BE2C (cell line): ENCODE measurements around the gene ABLIM2.

Experiments
- DNase-seq: peaks from one replicate; pipeline ENCODE4 v3.0.0-alpha.2; 2020
- H3K27me3 ChIP-seq: fragments of 250-450 bp; sonication (Bioruptor Pico); 2 replicates; pipeline ENCODE4 v1.5.1; 2020; ENCODE audit warnings: mild to moderate bottlenecking
- H3K36me3 ChIP-seq: fragments of 250-450 bp; sonication (Bioruptor Pico); 2 replicates; pipeline ENCODE4 v1.5.1; 2020; ENCODE audit warnings: mild to moderate bottlenecking
- H3K4me1 ChIP-seq: fragments of 250-450 bp; sonication (Bioruptor Pico); 2 replicates; pipeline ENCODE4 v1.5.1; 2020
- H3K4me3 ChIP-seq: 2 replicates; pipeline ENCODE4 v1.5.1; 2011; ENCODE audit warnings: low read depth, low read length
- H3K9me3 ChIP-seq: fragments of 250-450 bp; sonication (Bioruptor Pico); 2 replicates; pipeline ENCODE4 v1.5.1; 2020
- CTCF ChIP-seq: IDR thresholded peaks from 2 replicates; pipeline ENCODE4 v1.5.1; 2012; ENCODE audit warnings: mild to moderate bottlenecking, low read depth, low read length

ABLIM2 gene

GRCh38 chr4:8022767-8023695 is 135.6 kb downstream of the ABLIM2 start:
- Histone ChIP-seq H3K4me1 (peaks cover 7% of the 10 kb centered on the region), H3K9me3 (no peaks in the 10 kb centered on the region), H3K4me3 (no peak overlapping the region), H3K36me3 (no peaks in the 10 kb centered on the region), H3K27me3 (no peaks in the 10 kb centered on the region)
- no peak for DNase-seq
- TF ChIP-seq CTCF, result no peak

GRCh38 chr4:8021796-8022195 is 136.8 kb downstream of the ABLIM2 start:
- H3K4me3 ChIP-seq, result no peak overlapping the region
- no peaks in the 10 kb centered on the region for H3K9me3 ChIP-seq
- H3K27me3 ChIP-seq, result no peaks in the 10 kb centered on the region
- peak; percentile 45 for TF ChIP-seq CTCF
- peak; percentile 47 for DNase-seq
- H3K36me3 ChIP-seq, result no peaks in the 10 kb centered on the region
- H3K4me1 ChIP-seq, result peaks cover 7% of the 10 kb centered on the region

GRCh38 chr4:8019396-8020365 is 138.9 kb downstream of the ABLIM2 start:
- Histone ChIP-seq H3K27me3 (no peaks in the 10 kb centered on the region), H3K36me3 (no peaks in the 10 kb centered on the region), H3K4me3 (no peak overlapping the region), H3K4me1 (peaks cover 7% of the 10 kb centered on the region), H3K9me3 (no peaks in the 10 kb centered on the region)
- DNase-seq, result no peak
- no peak for TF ChIP-seq CTCF

- Histone ChIP-seq H3K4me1 (peaks cover 8% of the 10 kb centered on the region), H3K27me3 (no peaks in the 10 kb centered on the region), H3K9me3 (no peaks in the 10 kb centered on the region), H3K4me3 (no peak overlapping the region), H3K36me3 (no peaks in the 10 kb centered on the region)
- no peak for TF ChIP-seq CTCF
- DNase-seq, result no peak
Observed at GRCh38 chr4:8016527-8016926, 142.1 kb downstream of the ABLIM2 start.

- Histone ChIP-seq H3K36me3 (no peaks in the 10 kb centered on the region), H3K27me3 (no peaks in the 10 kb centered on the region), H3K4me3 (peak overlapping the region; percentile 47), H3K4me1 (peaks cover 14% of the 10 kb centered on the region), H3K9me3 (no peaks in the 10 kb centered on the region)
- TF ChIP-seq CTCF, result peak; percentile 71
- peak; percentile 40 for DNase-seq
Observed at GRCh38 chr4:8015512-8015911, 143.1 kb downstream of the ABLIM2 start.
